PC-9 (cell line): Measurements from ENCODE around the gene ADAMTS2. TPM values are rescaled to one million over a fixed set of nuclear protein-coding genes. Genes with fewer than 3 reads are reported as not detected.

Experiments used
- BruUV-seq: library from RNA; stranded (reverse); fragments of 400-500 nt; replicated peaks from 2 replicates; lab custom pipeline; 2021; lab: Mats Ljungman, UMichigan
- CTCF ChIA-PET: fragments of 300-600 bp; sonication (Branson Sonifier 250); formaldehyde crosslinking; loops from one replicate; lab custom pipeline; 2022; ENCODE audit warnings: antibody characterized with exemption; lab: Charles Lee
- POLR2A ChIA-PET: fragments of 300-600 bp; sonication (Branson Sonifier 250); formaldehyde crosslinking; loops from one replicate; lab custom pipeline; 2022; ENCODE audit warnings: antibody characterized with exemption; ENCODE audit not compliant: unreplicated experiment; lab: Charles Lee
- DNase-seq, 2 experiments: peaks; one replicate each; pipeline versions ENCODE4 v3.0.0 to v3.0.0-alpha.2; 2015 to 2022; ENCODE audit warnings: mixed read lengths in 1 of 2
- H2AFZ ChIP-seq: fragments of 200-600 bp; sonication (generic); 2 replicates; pipeline ENCODE4 v1.8.1; 2017; ENCODE audit warnings: antibody characterized with exemption
- H3F3A ChIP-seq: fragments of 200-600 bp; sonication (generic); 2 replicates; pipeline ENCODE4 v1.8.1; 2017; ENCODE audit warnings: antibody characterized with exemption, mild to moderate bottlenecking, low read depth; ENCODE audit not compliant: insufficient read depth
- H3K27ac ChIP-seq: fragments of 200-600 bp; sonication (generic); 2 replicates; pipeline ENCODE4 v1.6.1; 2016; ENCODE audit warnings: mixed run types
- H3K27me3 ChIP-seq: fragments of 200-600 bp; sonication (generic); 2 replicates; pipeline ENCODE4 v1.6.1; 2016; ENCODE audit warnings: low read depth, mixed run types; ENCODE audit not compliant: insufficient read depth
- H3K36me3 ChIP-seq: fragments of 200-600 bp; sonication (generic); 2 replicates; pipeline ENCODE4 v1.6.1; 2016; ENCODE audit warnings: low read depth, mixed run types
- H3K4me1 ChIP-seq: fragments of 200-600 bp; sonication (generic); replicated peaks from 2 replicates; pipeline ENCODE4 v1.6.1; 2016; ENCODE audit warnings: mixed run types; ENCODE audit not compliant: insufficient read depth
- H3K4me2 ChIP-seq: fragments of 200-600 bp; sonication (generic); 2 replicates; pipeline ENCODE4 v1.6.1; 2017; ENCODE audit warnings: mixed run types
- H3K4me3 ChIP-seq: fragments of 200-600 bp; sonication (generic); 2 replicates; pipeline ENCODE4 v1.6.1; 2016; ENCODE audit warnings: mixed run types
- H3K79me2 ChIP-seq: fragments of 200-600 bp; sonication (generic); 2 replicates; pipeline ENCODE4 v1.6.1; 2017; ENCODE audit warnings: low read depth, mixed run types
- H3K9me2 ChIP-seq: fragments of 200-600 bp; sonication (generic); 2 replicates; pipeline ENCODE4 v1.8.1; 2017; ENCODE audit warnings: mild to moderate bottlenecking; ENCODE audit not compliant: insufficient read depth
- H3K9me3 ChIP-seq: fragments of 200-600 bp; sonication (generic); 2 replicates; pipeline ENCODE4 v1.8.1; 2016; ENCODE audit warnings: low read depth; ENCODE audit not compliant: insufficient read depth
- H4K20me1 ChIP-seq: fragments of 200-600 bp; sonication (generic); 2 replicates; pipeline ENCODE4 v1.8.1; 2017; ENCODE audit not compliant: insufficient read depth
- CTCF ChIP-seq: fragments of 200-600 bp; sonication (generic); conservative IDR thresholded peaks from 2 replicates; pipeline ENCODE4 v1.6.1; 2017; ENCODE audit warnings: mixed run types, antibody characterized with exemption, mild to moderate bottlenecking, moderate library complexity
- EZH2 ChIP-seq: fragments of 200-600 bp; sonication (generic); IDR thresholded peaks from 2 replicates; pipeline ENCODE4 v1.8.0; 2017; ENCODE audit warnings: antibody characterized with exemption, low read depth
- intact Hi-C: fragments of 100-400 bp; cut with micrococcal nuclease; formaldehyde crosslinking; loops from one replicate; pipeline ENCODE4 v1.10.0; 2022; ENCODE audit not compliant: unreplicated experiment
- total RNA-seq: library from RNA; stranded (reverse); gene quantifications from 2 replicates; pipeline ENCODE4 v1.2.3, GENCODE V29; 2021

Gene ADAMTS2
- total RNA-seq, 1 experiment from 2014 or later = not detected

- Histone ChIP-seq H3K27ac (no peak overlapping the region), H2AFZ (no peak overlapping the region), H3K4me1 (no peaks in the 10 kb centered on the region), H3K79me2 (no peaks in the 10 kb centered on the region), H3K9me3 (no peaks in the 10 kb centered on the region), H3K4me3 (no peak overlapping the region), H3K4me2 (no peak overlapping the region), H4K20me1 (no peaks in the 10 kb centered on the region; the same call in 1 of the 2 replicates), H3K36me3 (no peaks in the 10 kb centered on the region), H3K9me2 (no peaks in the 10 kb centered on the region), H3F3A (no peaks in the 10 kb centered on the region), H3K27me3 (peaks cover 100% of the 10 kb centered on the region)
- CTCF ChIA-PET = no interaction called here
- BruUV-seq = no TSS peak
- no peak for TF ChIP-seq EZH2
- TF ChIP-seq CTCF = no peak
- DNase-seq = no peak
- POLR2A ChIA-PET = no interaction called here
- intact Hi-C loops = no loop called here
Measured at GRCh38 chr5:179254638-179255271, 90.5 kb downstream of the ADAMTS2 start.

- CTCF ChIA-PET = no interaction called here
- no peak overlapping the region for H2AFZ ChIP-seq
Measured at GRCh38 chr5:179253730-179254129, 91.5 kb downstream of the ADAMTS2 start.

GRCh38 chr5:179251276-179251969, 93.8 kb downstream of the ADAMTS2 start:
- Histone ChIP-seq H3K27ac (no peak overlapping the region), H4K20me1 (no peaks in the 10 kb centered on the region; the same call in 1 of the 2 replicates), H3K79me2 (no peaks in the 10 kb centered on the region), H3K36me3 (no peaks in the 10 kb centered on the region), H3F3A (no peaks in the 10 kb centered on the region), H3K9me2 (no peaks in the 10 kb centered on the region), H3K4me1 (no peaks in the 10 kb centered on the region), H3K4me2 (no peak overlapping the region), H3K27me3 (peaks cover 92% of the 10 kb centered on the region), H3K4me3 (no peak overlapping the region), H2AFZ (no peak overlapping the region), H3K9me3 (no peaks in the 10 kb centered on the region)
- no peak for TF ChIP-seq CTCF
- no peak for TF ChIP-seq EZH2
- DNase-seq = no peak
- ChIA-PET CTCF (no interaction called here), POLR2A (no interaction called here)
- no TSS peak for BruUV-seq
- intact Hi-C loops = no loop called here

More at GRCh38 chr5:179253730-179254129, 91.5 kb downstream of the ADAMTS2 start:
- Histone ChIP-seq H3K4me2 (no peak overlapping the region), H3K9me3 (no peaks in the 10 kb centered on the region), H4K20me1 (no peaks in the 10 kb centered on the region; the same call in 1 of the 2 replicates), H3K4me1 (no peaks in the 10 kb centered on the region), H3K27ac (no peak overlapping the region), H3K4me3 (no peak overlapping the region), H3K36me3 (no peaks in the 10 kb centered on the region), H3K9me2 (no peaks in the 10 kb centered on the region), H3F3A (no peaks in the 10 kb centered on the region), H3K79me2 (no peaks in the 10 kb centered on the region), H3K27me3 (peaks cover 97% of the 10 kb centered on the region)
- no TSS peak for BruUV-seq
- intact Hi-C loops = no loop called here
- no peak for DNase-seq
- POLR2A ChIA-PET = no interaction called here
- TF ChIP-seq CTCF = no peak
- no peak for TF ChIP-seq EZH2
